ENCODE results near the gene RING1.

The RING1 gene

GRCh38 chr6:33168639-33169038 is 39.7 kb upstream of the RING1 start:
- no peaks in the 10 kb centered on the region for H3K36me3 ChIP-seq (ENCODE audit: insufficient read depth, low read length)
- no peaks in the 10 kb centered on the region for H4K20me1 ChIP-seq (ENCODE audit: insufficient read depth, low read length)
- no peak overlapping the region for H2AFZ ChIP-seq (ENCODE audit: low read length)

GRCh38 chr6:33169291-33170175 is 38.8 kb upstream of the RING1 start:
- H2AFZ ChIP-seq (ENCODE audit: low read length): no peak overlapping the region
- no peaks in the 10 kb centered on the region for H3K36me3 ChIP-seq (ENCODE audit: insufficient read depth, low read length)
- H3K27me3 ChIP-seq (ENCODE audit: insufficient read depth, low read length): no peaks in the 10 kb centered on the region
- no peak overlapping the region for H3K4me2 ChIP-seq (ENCODE audit: low read length)
- H3F3A ChIP-seq (ENCODE audit: insufficient read depth, low read length): no peaks in the 10 kb centered on the region
- H3K4me1 ChIP-seq (ENCODE audit: insufficient read depth, low read length, severe bottlenecking): no peaks in the 10 kb centered on the region
- H3K9ac ChIP-seq (ENCODE audit: low read length): no peak overlapping the region
- no peak overlapping the region for H3K4me3 ChIP-seq (ENCODE audit: low read depth, low read length, poor library complexity, severe bottlenecking)
- no peaks in the 10 kb centered on the region for H3K9me3 ChIP-seq (ENCODE audit: low read length)
- TF ChIP-seq CTCF (IDR thresholded peaks at IDR 0.05; ENCODE audit: low read length) (no peak), EZH2 (IDR thresholded peaks at IDR 0.05; ENCODE audit: borderline replicate concordance, low read length) (no peak)
- H3K27ac ChIP-seq (ENCODE audit: low read depth, low read length, poor library complexity, severe bottlenecking): no peak overlapping the region
- no peaks in the 10 kb centered on the region for H3K9me2 ChIP-seq (ENCODE audit: low read depth, low read length)
- H3K79me2 ChIP-seq (ENCODE audit: insufficient read depth, low read length): no peaks in the 10 kb centered on the region
- no peaks in the 10 kb centered on the region for H4K20me1 ChIP-seq (ENCODE audit: insufficient read depth, low read length)

More at GRCh38 chr6:33168639-33169038, 39.7 kb upstream of the RING1 start:
- no peak overlapping the region for H3K9ac ChIP-seq (ENCODE audit: low read length)
- H3F3A ChIP-seq (ENCODE audit: insufficient read depth, low read length): no peaks in the 10 kb centered on the region
- no peaks in the 10 kb centered on the region for H3K9me2 ChIP-seq (ENCODE audit: low read depth, low read length)
- no peaks in the 10 kb centered on the region for H3K27me3 ChIP-seq (ENCODE audit: insufficient read depth, low read length)
- no peaks in the 10 kb centered on the region for H3K79me2 ChIP-seq (ENCODE audit: insufficient read depth, low read length)
- no peaks in the 10 kb centered on the region for H3K9me3 ChIP-seq (ENCODE audit: low read length)
- H3K4me2 ChIP-seq (ENCODE audit: low read length): no peak overlapping the region
- no peak overlapping the region for H3K27ac ChIP-seq (ENCODE audit: low read depth, low read length, poor library complexity, severe bottlenecking)
- H3K4me1 ChIP-seq (ENCODE audit: insufficient read depth, low read length, severe bottlenecking): no peaks in the 10 kb centered on the region
- no peak overlapping the region for H3K4me3 ChIP-seq (ENCODE audit: low read depth, low read length, poor library complexity, severe bottlenecking)
- TF ChIP-seq CTCF (IDR thresholded peaks at IDR 0.05; ENCODE audit: low read length) (no peak), EZH2 (IDR thresholded peaks at IDR 0.05; ENCODE audit: borderline replicate concordance, low read length) (no peak)

- Histone ChIP-seq H2AFZ (ENCODE audit: low read length) (no peak overlapping the region), H3K9me2 (ENCODE audit: low read depth, low read length) (no peaks in the 10 kb centered on the region), H3K79me2 (ENCODE audit: insufficient read depth, low read length) (no peaks in the 10 kb centered on the region), H3K27me3 (ENCODE audit: insufficient read depth, low read length) (0 out of 2 replicates have a peak, but pooled peaks cover 4% of the 10 kb centered on the region), H3K4me2 (ENCODE audit: low read length) (no peak overlapping the region), H4K20me1 (ENCODE audit: insufficient read depth, low read length) (no peaks in the 10 kb centered on the region), H3K27ac (ENCODE audit: low read depth, low read length, poor library complexity, severe bottlenecking) (no peak overlapping the region), H3K36me3 (ENCODE audit: insufficient read depth, low read length) (no peaks in the 10 kb centered on the region), H3F3A (ENCODE audit: insufficient read depth, low read length) (no peaks in the 10 kb centered on the region), H3K4me3 (ENCODE audit: low read depth, low read length, poor library complexity, severe bottlenecking) (no peak overlapping the region), H3K4me1 (ENCODE audit: insufficient read depth, low read length, severe bottlenecking) (no peaks in the 10 kb centered on the region), H3K9ac (ENCODE audit: low read length) (no peak overlapping the region), H3K9me3 (ENCODE audit: low read length) (no peaks in the 10 kb centered on the region)
- TF ChIP-seq EZH2 (IDR thresholded peaks at IDR 0.05; ENCODE audit: borderline replicate concordance, low read length) (no peak), CTCF (IDR thresholded peaks at IDR 0.05; ENCODE audit: low read length) (no peak)
These were observed 37.9 kb upstream of the RING1 start for GRCh38 chr6:33170176-33171015.
